Measurements from ENCODE around the gene VCAN.

GRCh38 chr5:83553000-83553486 is 81.5 kb downstream of the VCAN start:
- no peak for TF ChIP-seq CTCF (IDR thresholded peaks at IDR 0.05; ENCODE audit: poor library complexity, severe bottlenecking)
- no peak for TF ChIP-seq EZH2 (IDR thresholded peaks at IDR 0.05; ENCODE audit: borderline replicate concordance, insufficient read depth, low read length, poor library complexity, severe bottlenecking)

Data from neural cell (in vitro differentiated cells).